Activated CD8-positive, alpha-beta memory T cell treated with anti-CD3 and anti-CD28 coated beads, Interleukin-2, amount 50 U/mL, for 4 hours (primary cell): ENCODE data around the gene CHST9.

Experiments used
- DNase-seq: peaks from one replicate; pipeline ENCODE4 v3.0.0-alpha.2; 2020

The CHST9 gene

GRCh38 chr18:27081701-27082100, 103.4 kb downstream of the CHST9 start:
- no peak for DNase-seq

DNA sequence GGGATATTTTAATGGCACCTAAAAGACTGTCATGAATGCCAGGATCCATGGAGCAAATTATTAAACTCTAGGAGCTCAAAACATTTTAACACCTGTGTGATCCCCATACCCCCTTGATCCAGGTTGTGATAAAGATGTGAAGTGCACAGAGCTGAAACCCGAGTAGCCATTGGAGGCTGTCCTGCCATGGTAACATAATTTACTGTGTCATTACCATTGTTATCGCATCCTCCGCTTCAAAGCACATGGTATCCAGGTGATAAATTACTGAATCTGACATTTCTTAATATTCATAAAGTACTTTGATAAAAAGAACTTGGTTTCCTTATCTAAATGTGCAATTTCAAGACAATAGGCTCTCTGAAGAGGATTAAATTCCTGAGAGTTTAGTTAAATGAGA, 109.3 kb downstream of the CHST9 start:
- DNase-seq: no peak

DNA sequence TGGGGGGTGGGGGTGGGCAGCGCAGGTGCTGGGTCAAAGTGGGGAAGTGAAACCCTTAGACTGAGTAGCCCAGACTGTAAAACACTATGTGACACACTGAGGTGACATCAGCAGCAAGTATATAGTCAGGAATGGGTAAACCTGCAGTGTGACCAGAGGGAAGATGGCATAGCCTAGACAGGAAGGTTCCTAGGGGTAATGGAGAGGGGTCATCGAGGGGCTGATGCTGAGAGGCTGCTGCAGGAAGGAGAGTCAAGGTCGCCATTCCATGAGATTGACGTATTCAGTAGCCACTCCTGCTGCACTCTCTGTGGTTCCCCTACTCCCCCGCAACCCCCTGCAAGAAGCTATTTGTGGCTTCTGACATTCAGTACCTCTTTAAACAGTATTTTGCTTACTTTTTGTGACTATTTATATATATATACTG, 111.7 kb downstream of the CHST9 start:
- DNase-seq: no peak

- no peak for DNase-seq
These were observed 120.4 kb downstream of the CHST9 start for GRCh38 chr18:27064673-27065072.

- DNase-seq: no peak
These were observed 122.3 kb downstream of the CHST9 start for GRCh38 chr18:27062802-27063201.

- no peak for DNase-seq
These were observed 123.5 kb downstream of the CHST9 start for GRCh38 chr18:27061488-27062095.

DNA sequence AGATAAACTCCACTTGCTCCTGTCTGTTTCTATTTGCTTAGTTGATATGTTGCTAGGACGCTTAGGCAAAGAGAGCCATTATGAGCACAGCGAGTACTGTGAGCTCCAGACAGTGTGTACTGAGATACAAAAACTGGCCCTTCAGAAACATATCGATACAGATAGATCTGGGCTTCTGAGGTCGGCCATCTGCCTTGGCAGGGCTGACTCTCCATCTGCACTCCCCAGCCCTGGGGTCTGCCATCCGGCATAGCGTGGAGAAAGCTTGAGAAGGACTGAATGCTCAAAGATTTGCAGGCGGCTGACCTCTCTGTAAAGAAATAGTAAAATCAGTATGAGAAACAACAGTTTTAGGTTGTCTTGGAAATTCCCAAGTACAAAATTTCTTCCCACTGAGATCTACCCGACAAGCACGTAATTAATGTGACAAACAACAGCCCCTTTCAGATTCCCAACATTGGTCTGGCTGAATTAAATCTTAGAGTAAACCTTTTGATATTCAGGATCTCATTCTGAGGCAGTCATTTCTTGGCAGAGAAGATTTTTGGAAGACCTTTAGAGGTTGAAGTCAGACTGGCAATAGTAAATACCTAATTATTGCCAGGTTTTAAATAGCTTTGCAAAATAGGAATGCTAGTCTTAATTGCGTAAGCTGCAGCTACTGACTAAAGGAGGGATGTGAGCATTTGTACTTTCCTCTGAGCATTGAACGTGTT, 127.4 kb downstream of the CHST9 start:
- DNase-seq: no peak

DNA sequence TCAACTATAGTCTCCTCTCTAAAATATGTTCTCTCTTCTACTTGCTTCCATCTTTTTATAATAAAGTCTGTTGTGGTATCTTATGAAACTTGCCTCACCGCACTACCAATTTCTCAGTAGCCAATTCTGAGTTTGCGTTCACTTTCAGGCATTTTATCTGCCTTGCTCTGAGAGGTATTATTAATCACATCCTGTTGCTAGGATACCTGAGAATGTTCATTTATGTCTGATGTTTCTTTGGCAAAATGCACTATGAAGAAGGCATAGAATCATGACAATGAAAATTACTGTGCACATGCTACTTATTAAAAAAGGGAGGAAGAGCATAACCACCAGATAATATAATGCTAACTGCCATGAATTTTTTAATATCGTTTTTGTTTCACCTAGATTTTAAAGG, 130.2 kb downstream of the CHST9 start:
- no peak for DNase-seq

GRCh38 chr18:27049969-27050368, 135.1 kb downstream of the CHST9 start:
- DNase-seq: no peak

- no peak for DNase-seq
These were observed 139.8 kb downstream of the CHST9 start for GRCh38 chr18:27045342-27045741.

- no peak for DNase-seq
These were observed 142.9 kb downstream of the CHST9 start for GRCh38 chr18:27042177-27042576.

GRCh38 chr18:27040796-27041195, 144.3 kb downstream of the CHST9 start:
- DNase-seq: no peak

DNA sequence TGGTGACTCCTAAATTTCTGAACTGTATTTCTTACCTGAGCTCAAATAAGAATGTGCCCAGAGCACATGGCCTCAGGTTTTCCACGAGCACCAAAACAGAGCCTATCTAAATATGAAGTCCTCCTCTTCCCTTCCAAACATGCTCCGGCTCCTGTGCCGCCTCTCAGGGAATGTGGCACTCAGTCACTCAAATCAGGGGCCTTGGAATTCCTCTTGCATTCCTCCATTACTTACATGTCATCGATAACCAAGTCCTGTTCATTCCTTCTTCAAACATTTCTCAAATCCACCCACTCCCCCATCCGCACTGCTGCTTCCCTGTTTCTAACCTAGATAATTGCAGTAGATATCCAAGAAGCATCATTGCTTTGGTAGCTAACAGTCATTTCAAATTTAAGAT, 151.4 kb downstream of the CHST9 start:
- DNase-seq: no peak

DNA sequence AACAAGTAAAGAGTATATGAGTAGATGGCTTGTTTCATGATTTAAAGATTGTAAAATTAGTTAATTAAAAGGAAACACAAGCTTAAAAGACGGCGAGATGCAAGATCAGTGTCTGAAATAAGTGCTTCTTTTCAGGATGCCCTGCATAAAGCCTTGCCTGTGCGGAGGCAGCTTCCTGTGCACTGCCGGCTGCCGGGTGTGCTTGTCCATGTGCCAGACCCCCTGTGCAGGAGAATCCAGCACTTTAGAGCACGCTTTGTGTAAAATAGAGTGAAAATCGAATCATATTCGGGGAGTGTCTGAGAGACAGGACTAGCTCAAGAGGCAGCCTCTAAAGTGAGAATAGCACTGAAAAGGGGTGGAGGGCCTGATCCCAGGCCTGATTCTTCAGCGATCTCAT, 154.7 kb downstream of the CHST9 start:
- no peak for DNase-seq

DNA sequence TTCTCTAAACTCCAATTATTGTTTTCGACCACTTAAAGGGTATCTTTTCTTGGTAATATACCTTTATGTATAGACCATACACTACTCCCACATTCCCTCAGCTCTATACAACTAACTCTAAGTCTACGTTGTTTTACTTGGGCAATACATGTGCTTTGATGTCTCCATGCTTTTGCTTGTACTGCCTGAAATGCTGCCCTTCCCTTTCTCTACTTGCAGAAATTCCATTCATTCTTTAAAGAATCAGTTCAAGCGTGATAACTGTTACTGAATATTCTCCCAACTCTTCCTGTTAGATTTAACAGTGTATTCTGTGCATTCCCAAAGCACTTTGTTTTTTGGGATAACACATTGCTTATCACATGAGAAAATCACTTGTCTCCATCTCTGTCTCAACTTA, 162.6 kb downstream of the CHST9 start:
- no peak for DNase-seq

GRCh38 chr18:27017901-27018500, 167.1 kb downstream of the CHST9 start:
- DNase-seq: no peak

DNA sequence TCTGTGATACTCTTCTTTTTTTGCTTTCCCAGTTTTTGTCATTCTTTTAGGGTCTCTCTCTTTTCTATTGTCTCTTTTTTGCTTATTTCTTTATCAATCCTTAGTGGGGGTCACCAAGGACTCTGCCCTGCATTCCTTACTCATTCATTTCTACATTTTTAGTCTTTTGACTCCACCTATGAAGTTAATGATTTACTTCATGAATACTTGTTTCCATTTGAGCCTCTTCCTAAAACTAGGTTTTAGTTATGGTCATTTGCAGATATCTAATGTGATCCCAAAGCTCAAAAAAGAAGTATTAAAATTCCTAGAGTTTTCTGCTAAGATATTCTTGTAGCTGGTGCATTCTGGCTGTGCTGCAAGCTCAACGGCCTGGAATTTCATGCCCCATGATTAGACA, 170.3 kb downstream of the CHST9 start:
- no peak for DNase-seq

- no peak for DNase-seq
These were observed 174.3 kb downstream of the CHST9 start for GRCh38 chr18:27010784-27011183.

- DNase-seq: no peak
These were observed 175.8 kb downstream of the CHST9 start for GRCh38 chr18:27009293-27009692.

GRCh38 chr18:27008575-27008974, 176.5 kb downstream of the CHST9 start:
- no peak for DNase-seq

- DNase-seq: no peak
These were observed 177.2 kb downstream of the CHST9 start for GRCh38 chr18:27007880-27008279.

- no peak for DNase-seq
These were observed 179.5 kb downstream of the CHST9 start for GRCh38 chr18:27005589-27005988.

GRCh38 chr18:27004056-27004829, 180.9 kb downstream of the CHST9 start:
- no peak for DNase-seq

- no peak for DNase-seq
These were observed 185.3 kb downstream of the CHST9 start for GRCh38 chr18:26999797-27000196.
